Measurements from ENCODE around the gene MVK. TPM values are rescaled to one million over a fixed set of nuclear protein-coding genes. Genes with fewer than 3 reads are reported as not detected.

MVK gene
- total and polyA plus RNA-seq, 2 donors (not counting 1 experiment from before 2014, with no cell fraction given): 18.8 to 22.1 TPM

DNA sequence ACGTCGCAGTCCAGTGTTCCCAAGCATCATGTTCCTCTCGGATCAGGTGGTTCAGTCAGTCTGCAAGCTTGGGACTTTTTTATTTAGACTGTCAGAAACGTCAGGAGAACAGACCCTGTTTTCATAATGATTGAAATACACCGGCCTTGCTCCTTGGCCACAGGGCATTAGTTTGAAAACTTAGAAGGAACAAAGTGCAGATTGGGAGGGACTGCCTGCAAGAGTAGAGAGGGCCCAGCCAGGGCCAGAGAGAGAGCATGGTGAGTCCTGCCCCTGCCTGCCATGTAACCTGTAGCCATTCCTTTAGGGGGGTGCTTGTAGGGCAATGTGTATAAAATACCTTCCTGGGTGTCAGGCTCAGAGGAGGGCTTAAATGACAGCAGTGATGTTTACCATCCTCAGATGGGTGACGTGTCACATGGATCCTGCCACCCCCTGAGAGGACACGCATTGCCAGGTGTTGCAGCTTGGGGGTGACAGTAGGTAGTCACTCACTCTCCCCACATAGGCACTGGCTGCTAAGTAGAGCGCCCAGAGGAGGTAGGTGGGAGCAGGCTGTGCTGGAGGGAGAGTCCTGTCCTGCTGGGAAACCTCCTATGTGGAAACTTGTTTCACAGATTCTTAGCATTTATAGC lies 46.0 kb upstream of the MVK start:
- Histone ChIP-seq H3K36me3 (ENCODE audit: control insufficient read depth, insufficient read depth, low read length) (peaks cover 14% of the 10 kb centered on the region), H3K27ac (ENCODE audit: insufficient read depth, low read length) (no peak overlapping the region), H3K79me2 (ENCODE audit: control insufficient read depth, insufficient read depth, low read length) (no peaks in the 10 kb centered on the region), H3K4me3 (replicated peaks in 1 of 4; ENCODE audit: control extremely low read depth in 1 of 4, insufficient read depth in 1 of 4, low read depth in 3 of 4, low read length in 4 of 4) (no peak overlapping the region), H4K20me1 (ENCODE audit: control insufficient read depth, extremely low read depth, insufficient read depth, low read length) (no peaks in the 10 kb centered on the region), H3K9me3 (ENCODE audit: control insufficient read depth, insufficient read depth, low read depth, low read length) (no peaks in the 10 kb centered on the region), H2AFZ (ENCODE audit: low read length) (no peak overlapping the region), H3K4me2 (ENCODE audit: extremely low read depth, insufficient read depth, low read length) (no peak overlapping the region), H3K9ac (ENCODE audit: insufficient read depth, low read length) (no peak overlapping the region), H3K4me1 (ENCODE audit: control insufficient read depth, extremely low read depth, insufficient read depth, low read length) (no peaks in the 10 kb centered on the region), H3K27me3 (ENCODE audit: control insufficient read depth, insufficient read depth, low read length) (no peaks in the 10 kb centered on the region)
- no peak for TF ChIP-seq EZH2 (IDR thresholded peaks at IDR 0.05; ENCODE audit: low read length, missing control alignments)
- TF ChIP-seq, protein P1, sequence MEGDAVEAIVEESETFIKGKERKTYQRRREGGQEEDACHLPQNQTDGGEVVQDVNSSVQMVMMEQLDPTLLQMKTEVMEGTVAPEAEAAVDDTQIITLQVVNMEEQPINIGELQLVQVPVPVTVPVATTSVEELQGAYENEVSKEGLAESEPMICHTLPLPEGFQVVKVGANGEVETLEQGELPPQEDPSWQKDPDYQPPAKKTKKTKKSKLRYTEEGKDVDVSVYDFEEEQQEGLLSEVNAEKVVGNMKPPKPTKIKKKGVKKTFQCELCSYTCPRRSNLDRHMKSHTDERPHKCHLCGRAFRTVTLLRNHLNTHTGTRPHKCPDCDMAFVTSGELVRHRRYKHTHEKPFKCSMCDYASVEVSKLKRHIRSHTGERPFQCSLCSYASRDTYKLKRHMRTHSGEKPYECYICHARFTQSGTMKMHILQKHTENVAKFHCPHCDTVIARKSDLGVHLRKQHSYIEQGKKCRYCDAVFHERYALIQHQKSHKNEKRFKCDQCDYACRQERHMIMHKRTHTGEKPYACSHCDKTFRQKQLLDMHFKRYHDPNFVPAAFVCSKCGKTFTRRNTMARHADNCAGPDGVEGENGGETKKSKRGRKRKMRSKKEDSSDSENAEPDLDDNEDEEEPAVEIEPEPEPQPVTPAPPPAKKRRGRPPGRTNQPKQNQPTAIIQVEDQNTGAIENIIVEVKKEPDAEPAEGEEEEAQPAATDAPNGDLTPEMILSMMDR (conservative IDR thresholded peaks at IDR 0.05 in 1 of 2, IDR thresholded peaks at IDR 0.05 in 1 of 2; ENCODE audit: low read depth in 1 of 2, low read length in 2 of 2): no peak
- no peak for DNase-seq (ENCODE audit: low read depth in 2 of 2)

DNA sequence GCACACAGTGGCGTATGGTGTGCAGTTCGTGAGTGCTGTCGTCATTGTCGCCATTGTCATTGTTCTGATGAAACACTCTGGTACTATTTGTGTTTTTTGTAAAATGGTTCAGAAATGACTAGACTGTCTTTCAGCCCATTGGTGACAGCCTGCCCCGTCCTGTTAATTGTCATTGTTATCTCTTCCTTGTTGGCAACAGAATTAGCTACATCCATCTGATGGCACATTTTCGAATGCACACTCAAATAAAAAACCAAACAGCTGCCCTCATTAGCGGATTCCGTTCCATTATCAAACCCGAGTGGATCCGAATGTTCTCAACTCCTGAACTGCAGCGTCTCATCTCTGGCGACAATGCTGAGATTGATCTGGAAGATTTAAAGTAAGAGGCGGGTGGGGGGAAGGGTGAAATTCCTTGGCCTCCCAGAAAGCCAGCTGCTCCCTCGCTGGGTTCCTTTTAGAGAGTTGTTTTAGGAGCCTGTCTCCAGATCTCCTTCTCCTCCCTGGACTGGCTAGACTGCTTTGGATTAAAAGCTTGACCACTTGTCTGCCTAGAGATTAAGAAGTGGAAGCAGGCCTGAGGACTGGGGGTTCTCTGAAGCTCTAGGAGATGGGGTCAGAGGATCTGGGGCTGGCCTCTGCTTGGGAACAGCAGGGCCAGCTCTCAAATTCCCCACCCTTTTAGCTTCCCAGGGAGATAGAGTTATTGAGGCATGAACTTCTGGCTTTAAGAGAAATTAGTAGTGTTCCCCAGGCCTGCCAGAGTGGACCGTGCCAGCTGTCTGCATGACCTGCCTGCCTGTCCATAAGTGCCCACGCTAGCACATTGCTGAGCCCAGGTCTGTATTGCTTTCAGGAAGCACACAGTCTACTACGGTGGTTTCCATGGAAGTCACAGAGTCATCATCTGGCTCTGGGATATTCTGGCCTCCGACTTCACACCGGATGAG lies 43.6 kb upstream of the MVK start:
- peaks cover 8% of the 10 kb centered on the region for H3K36me3 ChIP-seq (ENCODE audit: control insufficient read depth, insufficient read depth, low read length)

DNA sequence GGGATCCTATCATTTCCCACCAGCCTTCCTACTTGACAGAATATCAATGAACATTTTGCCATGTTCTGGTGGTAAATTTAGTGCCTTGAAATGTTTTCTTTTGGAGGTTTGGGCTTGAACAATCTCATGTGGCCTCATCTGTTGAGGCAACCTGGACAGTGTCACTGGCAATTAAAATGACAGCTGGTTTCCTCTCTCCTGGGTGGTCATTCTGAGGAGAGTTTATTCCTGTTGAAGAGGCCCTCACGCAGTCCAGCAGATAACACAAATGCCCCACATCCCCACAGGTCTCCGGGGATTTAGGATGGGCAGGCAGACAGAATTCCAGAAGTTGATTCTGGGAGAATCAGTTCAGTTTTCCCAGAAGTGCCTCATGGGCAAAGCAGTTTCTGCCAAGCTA lies 42.2 kb upstream of the MVK start:
- Histone ChIP-seq H3K79me2 (ENCODE audit: control insufficient read depth, insufficient read depth, low read length) (no peaks in the 10 kb centered on the region), H3K36me3 (ENCODE audit: control insufficient read depth, insufficient read depth, low read length) (peaks cover 6% of the 10 kb centered on the region), H4K20me1 (ENCODE audit: control insufficient read depth, extremely low read depth, insufficient read depth, low read length) (no peaks in the 10 kb centered on the region), H3K9me3 (ENCODE audit: control insufficient read depth, insufficient read depth, low read depth, low read length) (no peaks in the 10 kb centered on the region), H3K4me3 (replicated peaks in 1 of 4; ENCODE audit: control extremely low read depth in 1 of 4, insufficient read depth in 1 of 4, low read depth in 3 of 4, low read length in 4 of 4) (no peak overlapping the region), H3K4me2 (ENCODE audit: extremely low read depth, insufficient read depth, low read length) (no peak overlapping the region), H2AFZ (ENCODE audit: low read length) (no peak overlapping the region), H3K27me3 (ENCODE audit: control insufficient read depth, insufficient read depth, low read length) (no peaks in the 10 kb centered on the region), H3K9ac (ENCODE audit: insufficient read depth, low read length) (no peak overlapping the region), H3K4me1 (ENCODE audit: control insufficient read depth, extremely low read depth, insufficient read depth, low read length) (no peaks in the 10 kb centered on the region), H3K27ac (ENCODE audit: insufficient read depth, low read length) (no peak overlapping the region)
- no peak for TF ChIP-seq EZH2 (IDR thresholded peaks at IDR 0.05; ENCODE audit: low read length, missing control alignments)
- TF ChIP-seq, protein P1 (conservative IDR thresholded peaks at IDR 0.05 in 1 of 2, IDR thresholded peaks at IDR 0.05 in 1 of 2; ENCODE audit: low read depth in 1 of 2, low read length in 2 of 2): no peak
- no peak for DNase-seq (ENCODE audit: low read depth in 2 of 2)

More for the DNA sequence above, 43.6 kb upstream of the MVK start:
- H3K27ac ChIP-seq (ENCODE audit: insufficient read depth, low read length): no peak overlapping the region
- H2AFZ ChIP-seq (ENCODE audit: low read length): no peak overlapping the region
- H3K4me1 ChIP-seq (ENCODE audit: control insufficient read depth, extremely low read depth, insufficient read depth, low read length): no peaks in the 10 kb centered on the region
- no peaks in the 10 kb centered on the region for H3K79me2 ChIP-seq (ENCODE audit: control insufficient read depth, insufficient read depth, low read length)
- H4K20me1 ChIP-seq (ENCODE audit: control insufficient read depth, extremely low read depth, insufficient read depth, low read length): no peaks in the 10 kb centered on the region
- no peak overlapping the region for H3K9ac ChIP-seq (ENCODE audit: insufficient read depth, low read length)
- TF ChIP-seq, protein P1 (conservative IDR thresholded peaks at IDR 0.05 in 1 of 2, IDR thresholded peaks at IDR 0.05 in 1 of 2; ENCODE audit: low read depth in 1 of 2, low read length in 2 of 2): no peak
- TF ChIP-seq EZH2 (IDR thresholded peaks at IDR 0.05; ENCODE audit: low read length, missing control alignments): no peak
- no peak overlapping the region for H3K4me3 ChIP-seq (replicated peaks in 1 of 4; ENCODE audit: control extremely low read depth in 1 of 4, insufficient read depth in 1 of 4, low read depth in 3 of 4, low read length in 4 of 4)
- H3K27me3 ChIP-seq (ENCODE audit: control insufficient read depth, insufficient read depth, low read length): no peaks in the 10 kb centered on the region
- no peak overlapping the region for H3K4me2 ChIP-seq (ENCODE audit: extremely low read depth, insufficient read depth, low read length)
- H3K9me3 ChIP-seq (ENCODE audit: control insufficient read depth, insufficient read depth, low read depth, low read length): no peaks in the 10 kb centered on the region
- no peak for DNase-seq (ENCODE audit: low read depth in 2 of 2)

Data from fibroblast of lung (primary cell).